Parathyroid adenoma (tissue), 2 donors: ENCODE results near the gene VASP.
A peak's percentile ranks its signal among the peaks of the same experiment; 100 is the strongest.

Source experiments
- H2AFZ ChIP-seq: fragments of 300-600 bp; sonication (generic); one replicate; pipeline ENCODE4 v1.7.0; 2017; ENCODE audit warnings: antibody characterized with exemption, mild to moderate bottlenecking
- H3K27ac ChIP-seq: fragments of 300-600 bp; sonication (generic); one replicate; pipeline ENCODE4 v1.7.0; 2017
- H3K27me3 ChIP-seq: fragments of 300-600 bp; sonication (generic); one replicate; pipeline ENCODE4 v1.7.0; 2017; ENCODE audit warnings: low read length; ENCODE audit not compliant: control insufficient read depth, insufficient read depth
- H3K36me3 ChIP-seq: fragments of 300-600 bp; sonication (generic); one replicate; pipeline ENCODE4 v1.7.0; 2017; ENCODE audit warnings: low read length; ENCODE audit not compliant: control insufficient read depth, insufficient read depth
- H3K4me1 ChIP-seq: fragments of 300-600 bp; sonication (generic); one replicate; pipeline ENCODE4 v1.7.0; 2017; ENCODE audit warnings: control low read depth
- H3K4me2 ChIP-seq: fragments of 300-600 bp; sonication (generic); one replicate; pipeline ENCODE4 v1.7.0; 2017; ENCODE audit warnings: low read length
- H3K4me3 ChIP-seq: fragments of 300-600 bp; sonication (generic); one replicate; pipeline ENCODE4 v1.7.0; 2017; ENCODE audit warnings: low read depth, low read length
- H3K79me2 ChIP-seq: fragments of 300-600 bp; sonication (generic); one replicate; pipeline ENCODE4 v1.7.0; 2017; ENCODE audit warnings: control low read depth
- H3K9ac ChIP-seq: fragments of 300-600 bp; sonication (generic); one replicate; pipeline ENCODE4 v1.7.0; 2017; ENCODE audit warnings: mild to moderate bottlenecking
- H3K9me3 ChIP-seq: fragments of 300-600 bp; sonication (generic); one replicate; pipeline ENCODE4 v1.7.0; 2017; ENCODE audit warnings: low read length; ENCODE audit not compliant: control insufficient read depth
- CTCF ChIP-seq: fragments of 300-600 bp; sonication (generic); IDR thresholded peaks from one replicate; pipeline ENCODE4 v1.7.0; 2017; ENCODE audit warnings: antibody characterized with exemption, mild to moderate bottlenecking
- donor health status: primary hyperparathyroidism.

Gene VASP

GRCh38 chr19:45515807-45516401, 8.6 kb downstream of the VASP start:
- Histone ChIP-seq H3K4me3 (no peak overlapping the region), H3K9me3 (no peaks in the 10 kb centered on the region), H3K27me3 (no peaks in the 10 kb centered on the region), H3K27ac (peak overlapping the region; percentile 24), H2AFZ (no peak overlapping the region), H3K79me2 (peaks cover 9% of the 10 kb centered on the region), H3K36me3 (no peaks in the 10 kb centered on the region), H3K4me1 (peaks cover 8% of the 10 kb centered on the region), H3K9ac (no peak overlapping the region), H3K4me2 (no peak overlapping the region)
- TF ChIP-seq CTCF, result no peak

GRCh38 chr19:45517238-45517637, 10.0 kb downstream of the VASP start:
- Histone ChIP-seq H3K9ac (no peak overlapping the region), H3K9me3 (no peaks in the 10 kb centered on the region), H3K27me3 (no peaks in the 10 kb centered on the region), H3K4me3 (no peak overlapping the region), H3K4me2 (no peak overlapping the region), H3K27ac (no peak overlapping the region), H2AFZ (no peak overlapping the region), H3K36me3 (no peaks in the 10 kb centered on the region), H3K4me1 (peaks cover 8% of the 10 kb centered on the region), H3K79me2 (peaks cover 8% of the 10 kb centered on the region)
- TF ChIP-seq CTCF, result no peak

- TF ChIP-seq CTCF, result no peak
- Histone ChIP-seq H3K27ac (no peak overlapping the region), H3K36me3 (no peaks in the 10 kb centered on the region), H3K79me2 (peaks cover 6% of the 10 kb centered on the region), H3K4me3 (no peak overlapping the region), H3K9me3 (no peaks in the 10 kb centered on the region), H2AFZ (no peak overlapping the region), H3K4me2 (no peak overlapping the region), H3K9ac (no peak overlapping the region), H3K4me1 (peaks cover 8% of the 10 kb centered on the region), H3K27me3 (no peaks in the 10 kb centered on the region)
Observed at GRCh38 chr19:45517641-45518468, 10.6 kb downstream of the VASP start.

- H3K4me2 ChIP-seq, result no peak overlapping the region
- H3K27me3 ChIP-seq, result no peaks in the 10 kb centered on the region
- H3K36me3 ChIP-seq, result no peaks in the 10 kb centered on the region
- TF ChIP-seq CTCF, result no peak
- no peaks in the 10 kb centered on the region for H3K9me3 ChIP-seq
- peaks cover 8% of the 10 kb centered on the region for H3K4me1 ChIP-seq
- peaks cover 6% of the 10 kb centered on the region for H3K79me2 ChIP-seq
- H2AFZ ChIP-seq, result no peak overlapping the region
- no peak overlapping the region for H3K4me3 ChIP-seq
- no peak overlapping the region for H3K27ac ChIP-seq
- no peak overlapping the region for H3K9ac ChIP-seq
Observed at GRCh38 chr19:45518469-45518826, 11.2 kb downstream of the VASP start.
